ENCODE data around the gene HADH. TPM values are rescaled to one million over a fixed set of nuclear protein-coding genes. Genes with fewer than 3 reads are reported as not detected.

The HADH gene
- total RNA-seq, 1 donor: 9.0 TPM

GRCh38 chr4:108001540-108002135, 11.9 kb downstream of the HADH start:
- Histone ChIP-seq H3K9me3 (ENCODE audit: low read depth, low read length) (no peaks in the 10 kb centered on the region), H3K4me2 (ENCODE audit: insufficient read depth, low read length) (no peak overlapping the region), H4K20me1 (ENCODE audit: insufficient read depth, low read length) (no peaks in the 10 kb centered on the region), H3K4me3 (ENCODE audit: insufficient read depth, low read length) (no peak overlapping the region), H3K36me3 (ENCODE audit: insufficient read depth, low read length) (no peaks in the 10 kb centered on the region), H2AFZ (ENCODE audit: low read length) (no peak overlapping the region), H3K79me2 (ENCODE audit: insufficient read depth, low read length) (peaks cover 12% of the 10 kb centered on the region), H3K4me1 (ENCODE audit: insufficient read depth, low read length) (peaks cover 24% of the 10 kb centered on the region), H3K27ac (ENCODE audit: low read depth, low read length) (no peak overlapping the region), H3K27me3 (ENCODE audit: insufficient read depth, low read length) (no peaks in the 10 kb centered on the region)
- no peak for TF ChIP-seq CTCF (IDR thresholded peaks at IDR 0.05; ENCODE audit: extremely low read depth, low read depth, low read length)
- DNase-seq (ENCODE audit: insufficient read length, low spot score, missing footprints): no peak

GRCh38 chr4:108003982-108004515, 14.4 kb downstream of the HADH start:
- no peak for TF ChIP-seq CTCF (IDR thresholded peaks at IDR 0.05; ENCODE audit: extremely low read depth, low read depth, low read length)
- no peak overlapping the region for H3K4me2 ChIP-seq (ENCODE audit: insufficient read depth, low read length)
- no peak overlapping the region for H3K4me3 ChIP-seq (ENCODE audit: insufficient read depth, low read length)
- H3K9me3 ChIP-seq (ENCODE audit: low read depth, low read length): no peaks in the 10 kb centered on the region
- H3K27me3 ChIP-seq (ENCODE audit: insufficient read depth, low read length): no peaks in the 10 kb centered on the region
- no peak overlapping the region for H3K27ac ChIP-seq (ENCODE audit: low read depth, low read length)
- H4K20me1 ChIP-seq (ENCODE audit: insufficient read depth, low read length): peaks cover 2% of the 10 kb centered on the region
- peaks cover 16% of the 10 kb centered on the region for H3K79me2 ChIP-seq (ENCODE audit: insufficient read depth, low read length)
- H2AFZ ChIP-seq (ENCODE audit: low read length): no peak overlapping the region
- no peaks in the 10 kb centered on the region for H3K36me3 ChIP-seq (ENCODE audit: insufficient read depth, low read length)
- H3K4me1 ChIP-seq (ENCODE audit: insufficient read depth, low read length): peaks cover 14% of the 10 kb centered on the region
- DNase-seq (ENCODE audit: insufficient read length, low spot score, missing footprints): no peak

GRCh38 chr4:108004646-108005045, 15.0 kb downstream of the HADH start:
- Histone ChIP-seq H4K20me1 (ENCODE audit: insufficient read depth, low read length) (peaks cover 2% of the 10 kb centered on the region), H3K4me1 (ENCODE audit: insufficient read depth, low read length) (peaks cover 20% of the 10 kb centered on the region), H3K4me3 (ENCODE audit: insufficient read depth, low read length) (no peak overlapping the region), H3K36me3 (ENCODE audit: insufficient read depth, low read length) (no peaks in the 10 kb centered on the region), H3K27ac (ENCODE audit: low read depth, low read length) (no peak overlapping the region), H3K27me3 (ENCODE audit: insufficient read depth, low read length) (no peaks in the 10 kb centered on the region), H3K9me3 (ENCODE audit: low read depth, low read length) (no peaks in the 10 kb centered on the region), H3K4me2 (ENCODE audit: insufficient read depth, low read length) (no peak overlapping the region), H2AFZ (ENCODE audit: low read length) (no peak overlapping the region), H3K79me2 (ENCODE audit: insufficient read depth, low read length) (peaks cover 14% of the 10 kb centered on the region)
- TF ChIP-seq CTCF (IDR thresholded peaks at IDR 0.05; ENCODE audit: extremely low read depth, low read depth, low read length): no peak
- no peak for DNase-seq (ENCODE audit: insufficient read length, low spot score, missing footprints)

GRCh38 chr4:108005807-108006206, 16.1 kb downstream of the HADH start:
- Histone ChIP-seq H3K27me3 (ENCODE audit: insufficient read depth, low read length) (no peaks in the 10 kb centered on the region), H4K20me1 (ENCODE audit: insufficient read depth, low read length) (peaks cover 2% of the 10 kb centered on the region), H3K79me2 (ENCODE audit: insufficient read depth, low read length) (peaks cover 10% of the 10 kb centered on the region), H3K4me1 (ENCODE audit: insufficient read depth, low read length) (peaks cover 28% of the 10 kb centered on the region), H3K4me3 (ENCODE audit: insufficient read depth, low read length) (no peak overlapping the region), H3K9me3 (ENCODE audit: low read depth, low read length) (no peaks in the 10 kb centered on the region), H2AFZ (ENCODE audit: low read length) (no peak overlapping the region), H3K27ac (ENCODE audit: low read depth, low read length) (no peak overlapping the region), H3K4me2 (ENCODE audit: insufficient read depth, low read length) (no peak overlapping the region), H3K36me3 (ENCODE audit: insufficient read depth, low read length) (no peaks in the 10 kb centered on the region)
- DNase-seq (ENCODE audit: insufficient read length, low spot score, missing footprints): no peak
- TF ChIP-seq CTCF (IDR thresholded peaks at IDR 0.05; ENCODE audit: extremely low read depth, low read depth, low read length): no peak
